ENCODE results near the gene DLX5.
"Not testable (repeated sequence)": the region's sequence is repeated elsewhere in the genome, so short reads cannot be mapped to it uniquely, and the experiment has no call there.

DLX5 gene

DNA sequence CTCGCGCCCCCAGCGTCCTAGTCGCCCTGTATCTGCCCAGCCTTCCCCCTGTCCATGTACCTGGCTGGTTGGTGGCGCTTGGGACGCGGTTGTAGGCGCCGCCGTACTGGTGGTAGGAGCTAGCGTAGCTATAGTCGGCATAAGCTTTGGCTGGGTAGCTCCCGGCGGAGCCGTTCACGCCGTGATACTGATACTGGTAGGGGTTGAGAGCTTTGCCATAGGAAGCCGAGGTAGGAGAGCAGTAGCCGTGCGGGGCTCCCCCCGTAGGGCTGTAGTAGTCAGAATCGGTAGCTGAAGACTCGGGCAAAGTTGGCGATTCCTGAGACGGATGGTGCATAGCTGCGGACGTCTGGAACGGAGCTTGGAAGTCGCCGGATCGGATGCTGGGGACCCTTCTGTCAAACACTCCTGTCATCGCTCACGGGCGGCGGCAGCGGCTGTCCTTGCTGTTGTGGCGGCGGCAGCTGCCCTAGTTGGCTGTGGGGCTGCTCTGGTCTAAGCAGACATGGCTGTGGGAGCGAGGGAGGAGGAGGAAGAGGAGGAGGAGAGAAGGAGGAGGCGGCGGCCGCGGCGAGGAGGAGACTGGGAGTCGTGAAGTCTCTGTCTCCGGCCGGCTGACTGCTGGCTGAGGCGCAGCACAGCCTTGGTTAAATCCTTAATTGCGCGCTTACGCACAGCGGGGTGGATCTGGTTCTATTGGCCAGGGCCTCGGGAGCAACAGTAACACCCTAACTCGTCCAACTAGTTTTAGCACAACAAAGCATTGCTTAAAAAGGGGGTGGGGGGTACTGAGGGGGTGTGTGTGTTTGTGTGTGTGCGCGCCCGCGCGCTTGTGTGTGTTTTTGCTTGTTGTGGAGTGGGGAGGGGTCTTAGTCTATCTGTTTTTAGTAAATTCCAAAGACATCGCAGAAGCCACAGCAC, at the start of gene DLX5:
TSS of gene DLX5 (minus strand) at position 623 of the 921 bp plus-strand sequence. CDS start at position 415, 208 bp downstream.
- no peak for DNase-seq (ENCODE audit: insufficient read length, low spot score)
- no peak for FAIRE-seq

DNA sequence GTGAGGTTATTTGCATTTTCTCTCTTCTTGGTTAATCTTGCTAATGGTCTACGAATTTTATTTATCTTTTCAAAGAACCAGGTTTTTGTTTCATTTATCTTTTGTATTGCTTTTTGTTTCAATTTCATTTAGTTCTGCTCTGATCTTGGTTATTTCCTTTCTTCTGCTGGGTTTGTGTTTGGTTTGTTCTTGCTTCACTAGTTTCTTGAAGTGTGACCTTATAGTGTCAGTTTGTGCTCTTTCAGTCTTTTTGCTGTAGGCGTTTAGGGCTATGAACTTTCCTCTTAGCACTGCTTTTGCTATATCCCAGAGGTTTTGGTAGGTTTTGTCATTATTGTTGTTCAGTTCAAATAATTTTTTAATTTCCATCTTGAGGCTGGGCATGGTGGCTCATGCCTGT, 47.4 kb upstream of the DLX5 start:
- DNase-seq (ENCODE audit: insufficient read length, low spot score); FAIRE-seq: not testable (repeated sequence)

DNA sequence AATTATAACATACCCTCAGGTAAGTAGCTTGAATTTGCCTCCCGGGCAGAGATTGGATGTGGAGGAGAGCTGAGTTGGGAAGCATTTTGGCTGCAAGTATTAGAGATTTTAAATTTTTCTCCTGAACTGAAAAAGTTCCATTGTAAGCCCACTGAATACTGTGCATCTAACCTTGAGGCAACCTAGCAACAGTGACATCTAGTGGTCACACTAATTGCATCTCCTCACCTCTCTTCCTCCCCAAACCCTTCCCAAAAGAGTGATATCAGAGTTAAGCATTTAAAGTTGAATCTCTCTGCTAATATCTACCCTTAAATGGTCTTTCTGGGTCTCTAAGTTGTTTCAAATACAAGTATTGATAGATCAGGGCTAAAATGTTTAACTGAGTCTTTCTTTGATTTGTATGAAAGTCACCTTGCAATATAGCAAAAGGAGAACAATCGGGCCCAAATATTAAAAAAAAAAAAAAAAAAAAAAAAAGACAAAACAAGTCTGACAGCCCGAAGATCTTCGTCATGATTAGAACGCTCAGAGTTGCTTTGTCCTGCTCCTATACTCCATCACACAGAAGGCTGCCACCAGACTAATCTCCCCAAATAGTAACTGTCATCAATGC, 40.4 kb upstream of the DLX5 start:
- peak; percentile 8 for DNase-seq (ENCODE audit: insufficient read length, low spot score)
- no peak for FAIRE-seq

- FAIRE-seq = no peak
- DNase-seq (ENCODE audit: insufficient read length, low spot score) = no peak
Measured at GRCh38 chr7:97064020-97064419, 39.4 kb upstream of the DLX5 start.

DNA sequence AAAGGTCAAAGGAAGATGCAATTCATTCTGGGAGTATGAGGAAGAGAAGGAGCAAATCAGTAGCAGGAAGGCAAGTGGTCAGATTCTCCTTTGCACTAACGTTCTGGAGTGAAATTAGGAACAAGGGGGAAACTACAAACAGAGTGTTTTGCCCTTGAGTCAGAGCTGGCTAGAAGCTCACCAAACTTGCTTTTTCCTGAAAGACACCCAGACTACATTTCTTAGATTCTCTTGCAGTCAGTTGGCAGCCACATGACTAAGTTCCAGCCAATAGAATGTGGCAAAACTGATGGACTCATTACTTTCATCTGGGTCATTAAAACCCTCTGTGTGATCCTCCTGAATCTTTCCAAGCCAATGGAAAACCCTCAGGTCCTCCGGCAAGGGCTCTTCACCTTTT, 18.6 kb upstream of the DLX5 start:
- FAIRE-seq (no peak), DNase-seq (ENCODE audit: insufficient read length, low spot score) (no peak)

- no peak for DNase-seq (ENCODE audit: insufficient read length, low spot score)
- no peak for FAIRE-seq
Measured at GRCh38 chr7:97039374-97040065, 14.9 kb upstream of the DLX5 start.

GRCh38 chr7:97034213-97034852, 9.7 kb upstream of the DLX5 start:
- not testable (repeated sequence) for DNase-seq (ENCODE audit: insufficient read length, low spot score); FAIRE-seq

DNA sequence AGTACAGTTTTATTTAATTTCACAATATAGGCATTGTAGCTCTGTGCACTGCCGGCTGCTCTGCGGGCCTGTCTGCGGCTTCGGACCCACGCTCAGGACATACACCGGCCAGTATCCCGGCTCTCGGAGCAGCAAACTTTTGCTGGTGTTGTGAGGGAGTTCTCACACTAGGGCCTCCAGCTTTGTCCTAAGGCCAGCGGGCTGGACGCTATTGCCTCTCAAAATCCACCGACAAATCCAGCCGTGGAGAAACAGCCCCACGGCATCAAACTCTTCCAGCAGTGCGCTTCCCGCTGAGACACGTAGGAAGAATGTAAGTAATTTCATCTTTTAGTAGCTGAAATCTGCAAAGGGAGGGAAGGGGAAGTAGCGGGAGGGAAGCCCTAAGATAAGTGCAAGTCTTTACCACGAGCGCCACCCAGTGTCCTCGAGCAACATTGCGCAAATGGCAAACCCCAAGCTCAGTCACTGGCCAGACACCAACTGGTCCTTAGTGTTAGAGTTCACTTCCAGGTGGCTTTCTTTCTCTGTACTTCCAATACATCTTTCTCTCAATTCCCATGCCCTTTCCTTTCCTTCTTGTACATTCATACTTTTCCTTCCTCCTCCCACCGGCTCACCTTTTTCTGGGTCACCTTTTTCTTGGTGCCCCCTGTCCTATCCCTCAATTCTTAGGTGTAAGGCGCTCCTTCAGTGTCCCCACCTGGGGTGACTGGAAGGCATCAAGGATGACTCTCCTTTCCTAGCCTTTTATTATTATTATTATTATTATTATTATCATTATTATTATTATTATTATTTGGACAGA, 3.0 kb upstream of the DLX5 start:
- DNase-seq (ENCODE audit: insufficient read length, low spot score) (peak; percentile 40), FAIRE-seq (no peak)

- no peak for DNase-seq (ENCODE audit: insufficient read length, low spot score)
Measured at GRCh38 chr7:97026715-97027426, 2.2 kb upstream of the DLX5 start.

DNA sequence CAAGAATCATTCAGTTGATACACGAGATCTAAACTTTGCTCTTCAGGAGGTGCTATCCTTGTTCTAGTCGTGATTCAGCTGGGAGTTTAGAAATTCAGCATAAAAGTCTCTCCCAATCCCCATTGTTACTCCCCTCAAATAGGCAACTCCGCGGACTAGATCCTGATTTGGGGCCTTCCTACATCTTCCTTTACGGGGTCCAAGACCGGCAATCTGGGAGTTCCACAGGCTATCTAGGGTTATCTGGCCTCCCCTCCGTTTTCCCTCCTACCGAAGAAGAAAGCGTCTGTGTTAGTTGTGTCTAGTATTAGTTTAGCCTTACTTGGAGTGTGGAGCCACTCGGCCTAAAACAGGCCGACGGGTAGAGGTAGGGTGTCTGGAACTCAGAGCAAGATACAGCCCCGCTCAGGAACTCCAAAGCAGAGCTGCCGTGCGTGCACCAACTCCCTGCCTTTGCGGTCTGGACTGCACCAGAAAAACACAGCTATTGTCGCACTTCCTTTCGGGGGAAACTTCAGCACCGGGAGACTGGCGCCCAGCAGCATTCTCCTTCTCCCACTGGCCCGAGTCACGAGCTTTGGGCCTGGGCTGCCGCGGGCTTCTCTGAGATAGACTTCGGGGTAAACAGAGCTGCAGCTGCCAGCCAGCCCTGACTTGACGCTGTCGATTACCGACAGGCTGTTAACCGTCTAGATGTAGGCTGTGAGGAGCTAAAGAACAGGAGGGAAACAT, 1.5 kb upstream of the DLX5 start:
- DNase-seq (ENCODE audit: insufficient read length, low spot score) (no peak), FAIRE-seq (no peak)

More at GRCh38 chr7:97026715-97027426, 2.2 kb upstream of the DLX5 start:
- FAIRE-seq = no peak

DNA sequence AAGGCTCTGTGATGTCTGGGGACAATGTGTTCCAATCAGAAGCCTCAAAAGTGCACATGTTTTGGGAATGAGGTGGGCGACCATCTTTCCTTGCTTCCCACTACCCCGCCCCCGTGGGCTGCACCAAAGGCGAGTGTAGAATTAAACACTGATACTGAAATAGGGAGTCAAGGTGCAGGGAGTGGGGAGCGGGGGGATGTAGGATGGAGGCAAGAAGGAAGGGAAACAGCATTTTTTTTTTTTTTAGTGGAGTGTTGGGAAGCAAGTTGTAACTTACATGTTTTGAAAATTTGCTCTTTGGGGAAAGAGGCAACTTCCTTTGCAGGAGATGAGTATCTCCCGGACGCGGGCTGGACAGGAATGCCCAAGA, 484 bp upstream of the DLX5 start:
- DNase-seq (ENCODE audit: insufficient read length, low spot score) = no peak
- no peak for FAIRE-seq

GRCh38 chr7:97022491-97023306, 1.9 kb downstream of the DLX5 start:
- no peak for FAIRE-seq
- DNase-seq (ENCODE audit: insufficient read length, low spot score) = no peak

GRCh38 chr7:97021747-97022490, 2.7 kb downstream of the DLX5 start:
- no peak for DNase-seq (ENCODE audit: insufficient read length, low spot score)
- FAIRE-seq = no peak

- DNase-seq (ENCODE audit: insufficient read length, low spot score) (no peak), FAIRE-seq (no peak)
Measured at GRCh38 chr7:97020996-97021746, 3.5 kb downstream of the DLX5 start.

GRCh38 chr7:97020601-97020995, 4.0 kb downstream of the DLX5 start:
- DNase-seq (ENCODE audit: insufficient read length, low spot score) (no peak), FAIRE-seq (no peak)

DNA sequence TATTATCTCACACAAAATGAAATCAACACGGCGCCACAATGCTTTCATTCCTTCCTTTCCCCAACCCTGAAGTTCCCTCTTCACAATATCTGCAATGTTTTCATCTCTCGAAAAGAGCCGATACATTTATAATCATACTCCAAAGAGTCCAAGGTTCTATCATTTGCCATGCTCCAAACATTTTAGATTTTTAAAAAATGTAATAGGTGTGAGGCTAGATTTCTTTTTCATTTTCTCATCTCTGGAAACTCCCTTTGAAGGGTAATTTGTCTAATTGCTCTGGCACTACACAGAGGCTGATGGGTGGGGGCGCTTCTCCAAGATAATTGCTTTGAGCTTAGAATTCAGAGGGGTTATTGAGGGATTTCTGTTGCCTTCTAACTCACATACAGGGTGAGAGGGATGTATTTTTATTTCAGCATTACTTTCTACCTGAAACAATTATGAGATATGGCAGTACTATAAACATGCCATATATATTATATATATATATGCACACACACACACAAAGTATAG, 4.9 kb downstream of the DLX5 start:
- FAIRE-seq (no peak), DNase-seq (ENCODE audit: insufficient read length, low spot score) (no peak)

All from HTR-8/SVneo (cell line).